Calu3 (cell line): Measurements from ENCODE around the gene OSBPL3. TPM values are rescaled to one million over a fixed set of nuclear protein-coding genes. Genes with fewer than 3 reads are reported as not detected.

Experiments
- BruUV-seq: library from RNA; stranded (reverse); fragments of 400-500 nt; replicated peaks from 2 replicates; lab custom pipeline; 2021; lab: Mats Ljungman, UMichigan
- CTCF ChIA-PET: fragments of 300-600 bp; sonication (Branson Sonifier 250); formaldehyde crosslinking; loops from one replicate; lab custom pipeline; 2022; ENCODE audit warnings: antibody characterized with exemption; lab: Charles Lee
- DNase-seq: peaks from one replicate; pipeline ENCODE4 v3.0.0; 2022
- H3K27ac Mint-ChIP-seq: one replicate; pipeline ENCODE4 v1.8.0; 2022; ENCODE audit warnings: mixed read lengths; ENCODE audit not compliant: unreplicated experiment
- H3K27me3 Mint-ChIP-seq: one replicate; pipeline ENCODE4 v1.8.0; 2022; ENCODE audit warnings: mixed read lengths; ENCODE audit not compliant: unreplicated experiment
- H3K36me3 Mint-ChIP-seq: one replicate; pipeline ENCODE4 v1.8.0; 2022; ENCODE audit warnings: mild to moderate bottlenecking, moderate library complexity, mixed read lengths; ENCODE audit not compliant: insufficient read depth, unreplicated experiment
- H3K4me1 Mint-ChIP-seq: one replicate; pipeline ENCODE4 v1.8.0; 2022; ENCODE audit warnings: mild to moderate bottlenecking, low read depth, mixed read lengths; ENCODE audit not compliant: unreplicated experiment
- H3K4me3 Mint-ChIP-seq: one replicate; pipeline ENCODE4 v1.8.0; 2022; ENCODE audit warnings: mild to moderate bottlenecking, low read depth, moderate library complexity, mixed read lengths; ENCODE audit not compliant: unreplicated experiment
- H3K9me3 Mint-ChIP-seq: one replicate; pipeline ENCODE4 v1.8.0; 2022; ENCODE audit warnings: low read depth, mixed read lengths; ENCODE audit not compliant: unreplicated experiment
- CTCF ChIP-seq: fragments of 200-600 bp; IDR thresholded peaks from one replicate; pipeline ENCODE4 v1.8.0; 2022; ENCODE audit warnings: antibody characterized with exemption; ENCODE audit not compliant: unreplicated experiment
- intact Hi-C: fragments of 100-400 bp; cut with micrococcal nuclease; formaldehyde crosslinking; loops from one replicate; pipeline ENCODE4 v1.10.0; 2022; ENCODE audit not compliant: unreplicated experiment
- total RNA-seq: library from RNA; stranded (reverse); gene quantifications from 2 replicates; pipeline ENCODE4 v1.2.3, GENCODE V29; 2022

OSBPL3 gene
- total RNA-seq, 1 experiment from 2014 or later, result 136 TPM

DNA sequence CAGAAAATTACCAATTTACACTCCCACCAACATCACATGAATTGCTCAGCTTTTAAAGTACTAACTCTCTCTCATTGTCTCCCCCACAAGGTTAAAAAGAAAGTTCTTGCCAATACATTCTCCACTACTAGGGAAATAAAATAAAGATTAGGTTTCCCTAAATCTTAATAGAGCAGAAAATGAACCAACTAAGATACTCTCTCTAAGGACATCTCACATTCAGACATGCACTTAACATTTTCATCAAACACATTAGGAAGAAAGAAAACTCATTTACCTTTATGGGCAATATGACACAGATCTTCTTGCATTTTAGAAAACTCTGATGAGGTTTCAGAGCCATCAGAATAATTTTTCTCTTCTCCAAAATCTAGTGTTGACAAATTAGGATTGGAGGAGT lies 118.6 kb downstream of the OSBPL3 start:
- Mint-ChIP-seq H3K27me3 (no peaks in the 10 kb centered on the region), H3K4me3 (no peak overlapping the region), H3K9me3 (no peaks in the 10 kb centered on the region), H3K27ac (no peak overlapping the region), H3K36me3 (peaks cover 37% of the 10 kb centered on the region), H3K4me1 (peaks cover 14% of the 10 kb centered on the region)
- CTCF ChIA-PET, result no interaction called here
- no TSS peak for BruUV-seq
- no peak for TF ChIP-seq CTCF
- no peak for DNase-seq
- intact Hi-C loops, result no loop called here

- Mint-ChIP-seq H3K9me3 (no peaks in the 10 kb centered on the region), H3K27ac (no peak overlapping the region), H3K36me3 (peaks cover 35% of the 10 kb centered on the region), H3K4me1 (peaks cover 20% of the 10 kb centered on the region), H3K27me3 (no peaks in the 10 kb centered on the region), H3K4me3 (no peak overlapping the region)
- intact Hi-C loops, result no loop called here
- no peak for DNase-seq
- TF ChIP-seq CTCF, result no peak
- CTCF ChIA-PET, result no interaction called here
- BruUV-seq, result no TSS peak
These were observed 119.4 kb downstream of the OSBPL3 start for GRCh38 chr7:24860611-24861010.

DNA sequence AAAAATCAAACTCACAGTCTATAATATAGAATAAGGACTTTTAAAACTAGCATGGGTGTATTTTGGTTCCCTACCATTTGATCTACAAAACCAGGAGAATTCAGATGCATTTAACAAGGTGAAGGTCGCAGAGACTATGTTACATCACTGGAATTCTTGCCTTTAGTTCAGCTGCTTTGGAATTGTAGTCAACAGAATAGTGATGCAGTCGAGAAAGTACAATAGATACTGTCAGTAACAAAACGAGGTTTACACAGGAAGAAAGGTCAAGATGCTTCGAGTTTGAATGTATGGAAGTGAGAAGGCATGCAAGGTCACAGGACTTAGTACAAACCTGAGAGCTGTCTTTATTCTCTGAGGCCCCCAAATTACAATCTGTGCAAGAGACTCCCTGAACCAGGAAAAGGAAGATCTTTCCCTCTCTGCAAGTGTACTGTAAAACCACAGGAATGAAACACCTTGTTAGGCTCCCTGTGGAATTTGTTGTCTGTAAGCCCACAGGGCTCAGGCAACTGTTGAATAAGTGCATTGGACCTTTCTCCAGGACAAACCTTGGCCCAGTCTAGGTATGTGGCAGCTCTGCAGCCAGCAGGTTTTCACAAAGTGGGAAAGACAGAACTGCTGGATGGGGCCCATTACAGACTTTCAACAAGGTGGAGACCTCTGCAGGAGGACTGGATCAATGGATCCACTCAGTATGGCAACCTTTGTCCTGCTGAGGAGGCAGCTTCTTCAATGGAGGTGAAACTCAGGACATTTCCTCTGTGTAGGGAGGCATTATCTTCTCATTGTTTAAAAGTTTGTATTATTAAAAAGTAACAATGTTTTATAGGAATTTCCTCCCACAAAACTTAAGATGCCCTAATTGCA lies 121.6 kb downstream of the OSBPL3 start:
- no peaks in the 10 kb centered on the region for H3K9me3 Mint-ChIP-seq
- peaks cover 26% of the 10 kb centered on the region for H3K36me3 Mint-ChIP-seq
- CTCF ChIA-PET, result interaction anchor here (1.9 to 2.1 kb wide), 2 partner anchors 38 to 46 kb away, joined by 8 to 10 read pairs; no protein-coding TSS in a partner anchor
- peak; percentile 17 for DNase-seq
- no peak overlapping the region for H3K27ac Mint-ChIP-seq
- intact Hi-C loops, result loop anchor here (1.0 kb wide), 1 partner anchor 38 kb away; no protein-coding TSS in a partner anchor
- peaks cover 22% of the 10 kb centered on the region for H3K4me1 Mint-ChIP-seq
- no peak for TF ChIP-seq CTCF
- no peaks in the 10 kb centered on the region for H3K27me3 Mint-ChIP-seq
- H3K4me3 Mint-ChIP-seq, result no peak overlapping the region
- BruUV-seq, result no TSS peak

GRCh38 chr7:24857623-24858022 lies 122.4 kb downstream of the OSBPL3 start:
- no TSS peak for BruUV-seq
- Mint-ChIP-seq H3K4me3 (no peak overlapping the region), H3K27me3 (no peaks in the 10 kb centered on the region), H3K9me3 (no peaks in the 10 kb centered on the region), H3K36me3 (peaks cover 23% of the 10 kb centered on the region), H3K27ac (no peak overlapping the region), H3K4me1 (peaks cover 22% of the 10 kb centered on the region)
- DNase-seq, result no peak
- CTCF ChIA-PET, result interaction anchor here (1.9 to 2.1 kb wide), 2 partner anchors 37 to 45 kb away, joined by 8 to 10 read pairs; no protein-coding TSS in a partner anchor
- no peak for TF ChIP-seq CTCF
- intact Hi-C loops, result loop anchor here (1.0 kb wide), 1 partner anchor 37 kb away; no protein-coding TSS in a partner anchor
